ENCODE measurements around the gene SNX10.
A peak's percentile ranks its signal among the peaks of the same experiment; 100 is the strongest.
"Not testable (repeated sequence)": the region's sequence is repeated elsewhere in the genome, so short reads cannot be mapped to it uniquely, and the experiment has no call there.

Gene SNX10, protein sequence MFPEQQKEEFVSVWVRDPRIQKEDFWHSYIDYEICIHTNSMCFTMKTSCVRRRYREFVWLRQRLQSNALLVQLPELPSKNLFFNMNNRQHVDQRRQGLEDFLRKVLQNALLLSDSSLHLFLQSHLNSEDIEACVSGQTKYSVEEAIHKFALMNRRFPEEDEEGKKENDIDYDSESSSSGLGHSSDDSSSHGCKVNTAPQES

GRCh38 chr7:26291699-26292538 is at the start of gene SNX10:
TSS of gene SNX10 (plus strand) at chr7:26291862. CDS start at chr7:26346443, 54,581 bp downstream.
- peak in 47 of 58 donors; percentile 7 to 70 (median 36) for DNase-seq

DNA sequence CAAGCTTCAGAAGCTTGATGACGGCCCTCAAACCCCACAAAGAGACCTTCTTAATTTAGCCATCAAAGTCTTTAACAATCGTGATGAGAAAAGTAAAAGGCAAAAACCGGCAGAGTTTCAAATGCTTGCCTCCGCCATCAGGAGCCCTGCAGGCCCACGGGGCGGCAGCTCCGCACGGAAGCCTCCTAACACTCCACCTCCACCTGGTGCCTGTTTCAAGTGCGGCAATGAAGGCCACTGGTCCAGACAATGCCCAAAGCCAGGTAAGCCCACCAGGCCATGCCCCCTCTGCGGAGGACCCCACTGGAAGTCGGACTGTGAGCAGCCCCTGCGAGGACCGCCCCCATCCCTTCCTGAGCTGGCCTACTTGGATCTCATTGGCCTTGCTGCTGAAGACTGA is 46.5 kb upstream of the SNX10 start:
- DNase-seq = no peak

GRCh38 chr7:26250239-26250638 is 41.4 kb upstream of the SNX10 start:
- no peak for DNase-seq

- DNase-seq = not testable (repeated sequence)
Measured at GRCh38 chr7:26261866-26262265, 29.8 kb upstream of the SNX10 start.

DNA sequence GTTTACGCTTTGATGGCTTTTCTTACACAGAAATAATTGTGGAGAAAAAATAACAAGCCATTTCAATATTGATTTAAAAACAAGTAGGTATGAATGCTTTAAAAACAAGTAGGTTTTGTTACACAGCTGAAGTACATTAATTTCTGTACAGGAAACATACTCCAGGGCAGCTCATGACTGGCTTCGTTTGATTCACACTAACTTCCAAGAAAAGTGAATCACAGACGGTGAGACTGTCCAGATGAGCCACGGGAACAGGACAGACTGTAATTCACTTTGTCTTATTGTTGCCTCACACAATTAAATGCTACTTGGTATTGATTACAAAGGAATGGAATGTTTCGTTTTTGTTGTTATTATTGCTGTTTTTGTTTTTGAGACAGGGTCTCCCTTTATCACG is 26.6 kb upstream of the SNX10 start:
- DNase-seq = no peak

GRCh38 chr7:26265499-26266075 is 26.1 kb upstream of the SNX10 start:
- DNase-seq = no peak

GRCh38 chr7:26267601-26268166 is 24.0 kb upstream of the SNX10 start:
- DNase-seq = no peak

DNA sequence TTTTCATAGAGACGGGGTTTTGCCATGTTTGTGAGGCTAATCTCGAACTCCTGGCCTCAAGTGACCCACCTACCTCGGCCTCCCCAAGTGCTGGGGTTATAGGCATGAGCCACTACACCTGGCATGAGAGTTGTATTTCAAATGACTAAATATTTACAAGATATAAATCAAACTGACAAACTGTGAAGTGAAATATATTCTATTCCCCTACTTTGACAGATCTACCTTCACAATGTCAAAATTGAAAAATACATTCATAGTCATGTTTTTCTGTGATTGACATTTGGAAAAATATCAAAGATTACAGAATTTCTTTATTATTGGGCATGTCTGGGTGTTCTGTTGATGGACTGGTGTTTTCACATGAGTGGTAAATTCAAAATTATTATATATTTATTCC is 16.4 kb upstream of the SNX10 start:
- DNase-seq = no peak

- no peak for DNase-seq
Measured at GRCh38 chr7:26278770-26279169, 12.9 kb upstream of the SNX10 start.

DNA sequence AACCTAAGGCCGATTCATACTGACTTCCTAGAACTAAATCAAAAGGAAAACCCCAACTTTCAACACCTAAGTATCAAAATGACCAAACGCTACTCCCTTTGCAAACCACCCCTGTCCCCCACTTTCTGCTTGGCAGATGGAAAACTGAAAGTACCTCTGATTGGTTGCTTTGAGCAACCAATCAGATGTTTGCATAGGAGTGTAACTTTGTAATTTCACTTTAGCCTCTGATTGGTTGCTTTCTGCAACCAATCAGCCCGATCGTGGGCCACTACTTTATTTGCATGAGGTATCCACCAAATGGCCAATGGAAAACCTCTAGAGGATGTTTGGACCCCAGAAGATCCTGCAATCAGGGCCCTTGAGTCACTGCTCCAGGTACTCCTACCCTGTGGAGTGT is 12.3 kb upstream of the SNX10 start:
- DNase-seq = no peak

- DNase-seq = no peak
Measured at GRCh38 chr7:26280097-26280496, 11.6 kb upstream of the SNX10 start.

GRCh38 chr7:26280723-26281122 is 10.9 kb upstream of the SNX10 start:
- no peak for DNase-seq

- no peak for DNase-seq
Measured at GRCh38 chr7:26284477-26284876, 7.2 kb upstream of the SNX10 start.

GRCh38 chr7:26284995-26285632 is 6.5 kb upstream of the SNX10 start:
- no peak for DNase-seq

- DNase-seq = no peak
Measured at GRCh38 chr7:26286157-26286556, 5.5 kb upstream of the SNX10 start.

DNA sequence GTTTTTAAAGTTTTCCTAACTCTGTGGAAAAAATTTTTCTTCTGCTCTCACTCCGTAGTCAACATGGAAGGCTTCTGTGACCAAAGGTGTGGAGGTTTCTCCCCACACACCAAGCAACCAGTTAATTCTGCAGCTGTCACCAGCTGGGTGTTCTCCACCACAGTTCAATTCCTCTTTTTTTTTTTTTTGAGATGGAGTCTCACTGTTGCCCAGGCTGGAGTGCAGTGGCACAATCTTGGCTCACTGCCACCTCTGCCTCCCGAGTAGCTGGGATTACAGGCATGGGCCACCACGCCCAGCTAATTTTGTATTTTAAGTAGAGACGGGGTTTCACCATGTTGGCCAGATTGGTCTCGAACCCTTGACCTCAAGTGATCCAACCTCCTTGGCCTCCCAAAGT is 3.5 kb upstream of the SNX10 start:
- DNase-seq = not testable (repeated sequence)

DNA sequence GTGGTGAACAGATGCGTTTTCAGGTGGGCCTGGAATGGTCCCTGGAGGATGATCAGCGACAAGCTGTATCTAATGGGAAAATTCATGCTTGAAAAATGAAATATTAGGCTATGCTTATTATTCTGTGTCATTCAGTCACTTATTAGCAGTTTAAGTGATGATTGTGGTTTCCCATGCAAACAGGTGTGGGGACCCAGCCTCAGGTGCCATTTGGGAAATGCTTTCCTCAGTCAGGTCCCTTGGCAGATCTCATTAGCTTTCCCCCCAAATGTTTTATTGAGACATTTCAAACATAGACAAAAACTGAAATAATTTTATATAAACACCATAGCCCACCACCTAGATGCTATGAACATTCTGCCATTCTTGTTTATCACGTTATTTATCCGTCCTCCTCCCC is 411 bp upstream of the SNX10 start:
- DNase-seq = no peak

DNA sequence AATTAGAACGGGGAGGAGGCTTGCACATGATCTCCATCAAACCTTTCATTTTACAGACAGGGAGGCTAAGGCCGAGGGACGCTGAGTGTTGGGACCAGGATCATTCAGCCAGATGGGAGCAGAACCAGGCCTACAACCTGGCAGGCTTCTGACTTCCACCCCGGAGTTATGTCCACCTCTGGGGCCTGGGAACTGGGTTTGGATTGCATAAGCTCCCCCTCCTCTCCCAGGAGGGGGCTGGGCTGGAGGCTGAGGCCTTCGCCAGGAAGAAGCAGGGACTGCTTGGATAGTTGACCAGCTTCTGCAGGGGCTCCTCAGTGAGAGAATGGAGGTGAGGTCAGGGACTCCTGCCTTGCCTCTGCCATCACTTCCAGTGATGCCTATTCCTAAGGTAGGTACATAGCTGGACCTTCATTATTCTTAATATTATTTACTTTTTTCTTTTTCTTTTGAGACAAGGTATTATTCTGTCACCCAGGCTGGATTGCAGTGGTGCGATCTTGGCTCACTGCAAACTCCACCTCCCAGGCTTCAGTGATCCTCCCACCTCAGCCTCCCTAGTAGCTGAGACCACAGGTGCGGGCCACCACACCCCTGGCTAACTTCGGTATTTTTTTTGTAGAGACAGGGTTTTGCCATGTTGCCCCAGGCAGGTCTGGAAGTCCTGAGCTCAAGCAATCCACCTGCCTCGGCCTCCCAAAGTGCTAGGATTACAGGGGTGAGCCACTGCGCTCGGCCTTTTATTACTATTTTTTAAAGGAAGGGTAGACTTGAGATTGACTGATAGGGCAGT is 1.3 kb downstream of the SNX10 start:
- peak in 16 of 58 donors; percentile 3 to 28 (median 9) for DNase-seq

- DNase-seq = peak in 1 of 58 donors; percentile 3
Measured at GRCh38 chr7:26293569-26294308, 2.1 kb downstream of the SNX10 start.

DNA sequence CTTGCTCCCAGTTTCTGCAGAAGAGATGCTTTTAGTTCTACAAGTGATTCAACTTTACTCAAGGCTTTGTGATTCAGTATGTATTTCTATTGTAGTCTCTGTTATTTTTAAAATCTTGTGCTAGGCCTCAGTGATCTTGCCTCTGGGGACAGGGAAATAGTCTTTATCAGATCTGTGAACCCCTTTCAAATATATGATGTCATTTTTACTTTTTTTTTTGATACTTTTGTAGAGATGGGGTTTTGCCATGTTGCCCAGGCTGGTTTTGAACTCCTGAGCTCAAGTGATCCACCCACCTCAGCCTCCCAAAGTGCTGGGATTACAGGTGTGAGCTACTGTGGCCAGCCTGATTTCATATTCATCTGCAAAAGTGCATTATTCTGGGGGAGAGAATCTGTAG is 3.4 kb downstream of the SNX10 start:
- DNase-seq = no peak
